Muscle of leg (tissue), 11 donors: ENCODE results near the gene PLCB1. TPM values are rescaled to one million over a fixed set of nuclear protein-coding genes. Genes with fewer than 3 reads are reported as not detected.

Source experiments
- DNase-seq: peaks from one replicate; pipeline ENCODE4 v3.0.0; 2013
- H3K27ac ChIP-seq: one replicate; pipeline ENCODE4 v1.5.1; 2013; ENCODE audit warnings: mild to moderate bottlenecking, low read length, control low read depth
- H3K27me3 ChIP-seq: one replicate; pipeline ENCODE4 v1.6.1; 2013; ENCODE audit warnings: low read length; ENCODE audit not compliant: control insufficient read depth, insufficient read depth
- H3K36me3 ChIP-seq: one replicate; pipeline ENCODE4 v1.6.1; 2013; ENCODE audit warnings: low read length; ENCODE audit not compliant: control insufficient read depth, insufficient read depth
- H3K4me1 ChIP-seq: one replicate; pipeline ENCODE4 v1.6.1; 2013; ENCODE audit warnings: low read length; ENCODE audit not compliant: control insufficient read depth, insufficient read depth
- H3K4me3 ChIP-seq: one replicate; pipeline ENCODE4 v1.5.1; 2013; ENCODE audit warnings: low read length, control low read depth
- H3K9me3 ChIP-seq: replicated peaks from 2 replicates; pipeline ENCODE4 v1.6.1; 2013; ENCODE audit warnings: low read depth, low read length; ENCODE audit not compliant: control insufficient read depth
- WGBS: methylation state at CpG from one replicate; pipeline ENCODE4 v1.1.5; 2013; ENCODE audit warnings: missing lambda C conversion rate; ENCODE audit not compliant: insufficient coverage; 5-methylcytosine and 5-hydroxymethylcytosine counted together
- polyA plus RNA-seq, 8 donors: library from polyadenylated mRNA; unstranded; fragments of 120-200 nt; gene quantifications; one replicate each; pipeline versions ENCODE4 v1.2.1 to v1.2.3, GENCODE V29; 2013; ENCODE audit warnings: inconsistent platforms in 1 of 8, low replicate concordance in 1 of 8; ENCODE audit not compliant: insufficient read length in 8 of 8, insufficient read depth in 1 of 8
- total RNA-seq: library from RNA; stranded (reverse); fragments of 120-200 nt; gene quantifications from one replicate; pipeline ENCODE4 v1.2.4, GENCODE V29; 2013

The PLCB1 gene
- total and polyA plus RNA-seq, 9 donors, result 6.8 to 14.3 (median 9.0) TPM

DNA sequence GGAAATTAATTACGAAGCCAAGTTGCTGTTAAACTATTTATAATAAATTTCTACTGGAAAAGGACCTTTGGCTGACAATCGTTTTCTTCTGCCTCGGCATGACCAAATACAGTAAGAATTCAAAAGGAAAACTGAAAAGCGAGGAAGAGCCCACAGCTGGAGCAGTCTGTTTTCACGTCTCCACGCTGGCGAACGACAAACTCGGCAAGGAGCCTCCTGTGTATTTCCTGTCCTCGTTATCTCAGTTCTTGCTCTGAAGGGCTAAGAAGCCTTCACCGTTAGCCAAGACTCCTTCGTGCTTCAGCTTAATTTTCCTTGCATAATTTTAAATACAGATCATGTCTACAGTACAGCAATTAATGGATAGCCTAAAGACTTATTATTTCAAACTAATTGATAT lies 722.5 kb downstream of the PLCB1 start:
- H3K4me1 ChIP-seq, result peaks cover 7% of the 10 kb centered on the region
- WGBS, result 6% methylated on average over 9 of the region's 12 CpGs
- H3K9me3 ChIP-seq, result no peaks in the 10 kb centered on the region
- H3K27me3 ChIP-seq, result no peaks in the 10 kb centered on the region
- peak overlapping the region; percentile 72 for H3K27ac ChIP-seq
- peak; percentile 85 for DNase-seq
- no peaks in the 10 kb centered on the region for H3K36me3 ChIP-seq
- no peak overlapping the region for H3K4me3 ChIP-seq

GRCh38 chr20:8855315-8855714 lies 723.2 kb downstream of the PLCB1 start:
- DNase-seq, result peak; percentile 87
- no peaks in the 10 kb centered on the region for H3K27me3 ChIP-seq
- no peak overlapping the region for H3K4me3 ChIP-seq
- H3K9me3 ChIP-seq, result no peaks in the 10 kb centered on the region
- no peak overlapping the region for H3K27ac ChIP-seq
- no peaks in the 10 kb centered on the region for H3K36me3 ChIP-seq
- peaks cover 7% of the 10 kb centered on the region for H3K4me1 ChIP-seq

DNA sequence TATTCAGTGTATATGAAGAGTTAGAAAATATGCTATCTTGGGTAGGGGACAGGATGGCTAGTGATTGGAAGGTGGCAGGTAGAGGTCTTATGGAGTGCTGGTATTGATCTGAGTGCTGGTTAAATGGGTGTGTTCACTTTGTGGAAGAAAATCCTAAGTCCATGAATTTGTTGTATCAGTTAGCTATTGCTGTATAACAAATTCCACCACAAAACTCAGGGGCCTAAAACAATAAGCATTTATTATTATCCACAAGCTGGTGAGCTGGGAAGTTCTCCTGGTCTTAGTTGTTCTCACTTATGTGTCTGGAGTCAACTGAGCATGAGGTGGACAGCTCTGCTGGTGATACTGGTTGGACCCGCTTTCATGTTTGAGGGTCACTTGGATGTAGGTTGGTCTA lies 724.6 kb downstream of the PLCB1 start:
- Histone ChIP-seq H3K4me3 (no peak overlapping the region), H3K9me3 (no peaks in the 10 kb centered on the region), H3K36me3 (no peaks in the 10 kb centered on the region), H3K27me3 (no peaks in the 10 kb centered on the region), H3K27ac (no peak overlapping the region), H3K4me1 (peaks cover 7% of the 10 kb centered on the region)
- WGBS, result no CpG with 5 or more reads among the region's 1 CpG
- DNase-seq, result no peak

GRCh38 chr20:8858181-8858787 lies 726.2 kb downstream of the PLCB1 start:
- H3K36me3 ChIP-seq, result no peaks in the 10 kb centered on the region
- H3K9me3 ChIP-seq, result no peaks in the 10 kb centered on the region
- no peak overlapping the region for H3K4me3 ChIP-seq
- no CpG with 5 or more reads among the region's 4 CpGs for WGBS
- H3K27ac ChIP-seq, result no peak overlapping the region
- H3K4me1 ChIP-seq, result peaks cover 7% of the 10 kb centered on the region
- peak; percentile 66 for DNase-seq
- no peaks in the 10 kb centered on the region for H3K27me3 ChIP-seq

GRCh38 chr20:8860011-8860495 lies 728.0 kb downstream of the PLCB1 start:
- no peaks in the 10 kb centered on the region for H3K36me3 ChIP-seq
- H3K27me3 ChIP-seq, result no peaks in the 10 kb centered on the region
- H3K4me3 ChIP-seq, result no peak overlapping the region
- DNase-seq, result peak; percentile 17
- H3K4me1 ChIP-seq, result no peaks in the 10 kb centered on the region
- H3K27ac ChIP-seq, result no peak overlapping the region
- H3K9me3 ChIP-seq, result no peaks in the 10 kb centered on the region
- WGBS, result no CpG with 5 or more reads among the region's 2 CpGs

GRCh38 chr20:8862092-8862491 lies 730.0 kb downstream of the PLCB1 start:
- 67% methylated on average over 1 of the region's 4 CpGs for WGBS

DNA sequence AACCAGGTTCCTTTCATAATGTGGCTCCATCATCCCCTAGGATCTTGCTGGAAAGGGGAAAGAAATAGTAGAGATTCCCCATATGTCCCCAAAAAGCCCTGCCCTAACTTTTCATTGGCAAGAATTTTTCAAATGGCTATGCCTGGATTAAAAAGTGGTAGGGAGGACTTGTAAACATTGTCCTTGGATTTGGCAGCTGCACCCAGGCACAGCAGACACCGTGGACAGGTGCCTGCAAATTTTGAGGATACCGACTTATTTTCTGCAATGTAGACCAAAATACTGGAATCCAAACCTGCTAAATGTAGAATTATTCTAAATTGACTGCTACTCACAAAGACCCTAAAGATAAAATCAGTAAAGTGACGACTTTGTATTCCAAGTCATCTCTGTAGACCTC lies 733.6 kb downstream of the PLCB1 start:
- H3K36me3 ChIP-seq, result no peaks in the 10 kb centered on the region
- no peak for DNase-seq
- no peaks in the 10 kb centered on the region for H3K27me3 ChIP-seq
- no CpG with 5 or more reads among the region's 3 CpGs for WGBS
- no peaks in the 10 kb centered on the region for H3K9me3 ChIP-seq
- no peak overlapping the region for H3K27ac ChIP-seq
- H3K4me3 ChIP-seq, result no peak overlapping the region
- no peaks in the 10 kb centered on the region for H3K4me1 ChIP-seq

More at GRCh38 chr20:8862092-8862491, 730.0 kb downstream of the PLCB1 start:
- Histone ChIP-seq H3K4me3 (no peak overlapping the region), H3K27ac (no peak overlapping the region), H3K36me3 (no peaks in the 10 kb centered on the region), H3K9me3 (no peaks in the 10 kb centered on the region), H3K27me3 (no peaks in the 10 kb centered on the region), H3K4me1 (no peaks in the 10 kb centered on the region)
- DNase-seq, result no peak

- Histone ChIP-seq H3K27me3 (no peaks in the 10 kb centered on the region), H3K9me3 (no peaks in the 10 kb centered on the region), H3K4me3 (no peak overlapping the region), H3K36me3 (no peaks in the 10 kb centered on the region), H3K4me1 (no peaks in the 10 kb centered on the region), H3K27ac (no peak overlapping the region)
- 100% methylated on average over 1 of the region's 7 CpGs for WGBS
- DNase-seq, result no peak
Measured at GRCh38 chr20:8867038-8867740, 735.1 kb downstream of the PLCB1 start.

DNA sequence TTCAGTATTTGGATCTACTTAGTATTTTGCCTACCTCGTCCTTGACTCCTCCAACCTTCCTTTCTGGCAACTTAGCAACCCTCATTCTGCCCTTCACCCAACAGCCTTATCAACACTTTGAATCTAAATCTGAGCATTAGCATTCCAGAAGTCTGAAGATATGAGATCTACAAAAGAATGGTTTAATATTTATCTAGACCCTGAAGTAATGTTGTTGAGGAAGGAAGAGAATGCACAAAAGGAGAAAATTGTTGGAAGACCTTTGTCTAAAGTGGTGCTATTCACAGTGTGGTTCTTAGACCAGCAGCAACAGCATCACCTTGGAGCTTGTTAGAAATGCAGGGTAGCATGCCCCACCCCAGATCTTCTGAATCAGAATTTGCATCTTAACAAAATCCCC lies 738.6 kb downstream of the PLCB1 start:
- Histone ChIP-seq H3K4me3 (no peak overlapping the region), H3K4me1 (no peaks in the 10 kb centered on the region), H3K27me3 (no peaks in the 10 kb centered on the region), H3K27ac (no peak overlapping the region), H3K9me3 (no peaks in the 10 kb centered on the region), H3K36me3 (no peaks in the 10 kb centered on the region)
- DNase-seq, result no peak
- WGBS, result no CpG with 5 or more reads among the region's 1 CpG

GRCh38 chr20:8874437-8874836 lies 742.4 kb downstream of the PLCB1 start:
- Histone ChIP-seq H3K36me3 (no peaks in the 10 kb centered on the region), H3K27ac (no peak overlapping the region), H3K4me1 (no peaks in the 10 kb centered on the region), H3K27me3 (no peaks in the 10 kb centered on the region), H3K9me3 (no peaks in the 10 kb centered on the region), H3K4me3 (no peak overlapping the region)
- DNase-seq, result no peak
- WGBS, result no CpG with 5 or more reads among the region's 1 CpG
